Caco-2 (cell line): Measurements from ENCODE around the gene TMEM258. TPM values are rescaled to one million over a fixed set of nuclear protein-coding genes. Genes with fewer than 3 reads are reported as not detected.

Experiments
- BruUV-seq: library from RNA; stranded (reverse); fragments of 400-500 nt; replicated peaks from 2 replicates; lab custom pipeline; 2021; lab: Mats Ljungman, UMichigan
- CTCF ChIA-PET: fragments of 300-600 bp; sonication (Branson Sonifier 250); formaldehyde crosslinking; loops from one replicate; lab custom pipeline; 2022; ENCODE audit warnings: antibody characterized with exemption; lab: Charles Lee
- POLR2A ChIA-PET: fragments of 300-600 bp; sonication (Branson Sonifier 250); formaldehyde crosslinking; loops from one replicate; lab custom pipeline; 2022; ENCODE audit warnings: antibody characterized with exemption; lab: Charles Lee
- DNase-seq, 2 experiments: peaks; one replicate each; pipeline versions ENCODE4 v3.0.0 to v3.0.0-alpha.2; 2020 to 2022
- H3K27me3 ChIP-seq: replicated peaks from 2 replicates; pipeline ENCODE4 v1.6.0; 2011; ENCODE audit warnings: low read length; ENCODE audit not compliant: control insufficient read depth, insufficient read depth
- H3K36me3 ChIP-seq: 2 replicates; pipeline ENCODE4 v1.5.1; 2011; ENCODE audit warnings: low read length; ENCODE audit not compliant: control insufficient read depth, insufficient read depth
- H3K4me1 ChIP-seq: fragments of 250-450 bp; sonication (Bioruptor Pico); 2 replicates; pipeline ENCODE4 v1.5.1; 2020; ENCODE audit warnings: mild to moderate bottlenecking
- H3K4me3 ChIP-seq: 2 replicates; pipeline ENCODE4 v1.5.1; 2011; ENCODE audit warnings: low read depth, mild to moderate bottlenecking, control low read depth, low read length
- H3K9me3 ChIP-seq: fragments of 250-450 bp; sonication (Bioruptor Pico); 2 replicates; pipeline ENCODE4 v1.5.1; 2020; ENCODE audit warnings: mild to moderate bottlenecking, moderate library complexity
- H3K27ac Mint-ChIP-seq: one replicate; pipeline ENCODE4 v1.8.0; 2022; ENCODE audit warnings: mixed read lengths; ENCODE audit not compliant: unreplicated experiment
- H3K27me3 Mint-ChIP-seq: one replicate; pipeline ENCODE4 v1.8.0; 2022; ENCODE audit warnings: mixed read lengths; ENCODE audit not compliant: insufficient read depth, unreplicated experiment
- H3K36me3 Mint-ChIP-seq: one replicate; pipeline ENCODE4 v1.8.0; 2022; ENCODE audit warnings: mild to moderate bottlenecking, mixed read lengths; ENCODE audit not compliant: insufficient read depth, unreplicated experiment
- H3K4me1 Mint-ChIP-seq: one replicate; pipeline ENCODE4 v1.8.0; 2022; ENCODE audit warnings: low read depth, mixed read lengths; ENCODE audit not compliant: unreplicated experiment
- H3K4me3 Mint-ChIP-seq: one replicate; pipeline ENCODE4 v1.8.0; 2022; ENCODE audit warnings: mild to moderate bottlenecking, moderate library complexity, mixed read lengths; ENCODE audit not compliant: unreplicated experiment
- H3K9me3 Mint-ChIP-seq: one replicate; pipeline ENCODE4 v1.8.0; 2022; ENCODE audit warnings: mixed read lengths; ENCODE audit not compliant: unreplicated experiment
- intact Hi-C: fragments of 100-400 bp; cut with micrococcal nuclease; formaldehyde crosslinking; loops from one replicate; pipeline ENCODE4 v1.10.0; 2022; ENCODE audit not compliant: unreplicated experiment
- total RNA-seq: library from RNA; stranded (reverse); gene quantifications from 2 replicates; pipeline ENCODE4 v1.2.3, GENCODE V29; 2022
- TF ChIP-seq, protein P1 (sequence below), 2 experiments: fragments of 200-600 bp in 1 of 2; IDR thresholded peaks; 1 replicate in 1 of 2; 2 replicates in 1 of 2; pipeline versions ENCODE4 v1.5.1 to v1.8.0; 2011 to 2022; ENCODE audit warnings: antibody characterized with exemption in 1 of 2, control low read depth in 1 of 2, inconsistent platforms in 1 of 2, low read depth in 1 of 2, low read length in 1 of 2, mild to moderate bottlenecking in 1 of 2, moderate library complexity in 1 of 2; ENCODE audit not compliant: insufficient read depth in 1 of 2, severe bottlenecking in 1 of 2, unreplicated experiment in 1 of 2

TMEM258 gene
- total RNA-seq, 1 experiment from 2014 or later, result 197 TPM

DNA sequence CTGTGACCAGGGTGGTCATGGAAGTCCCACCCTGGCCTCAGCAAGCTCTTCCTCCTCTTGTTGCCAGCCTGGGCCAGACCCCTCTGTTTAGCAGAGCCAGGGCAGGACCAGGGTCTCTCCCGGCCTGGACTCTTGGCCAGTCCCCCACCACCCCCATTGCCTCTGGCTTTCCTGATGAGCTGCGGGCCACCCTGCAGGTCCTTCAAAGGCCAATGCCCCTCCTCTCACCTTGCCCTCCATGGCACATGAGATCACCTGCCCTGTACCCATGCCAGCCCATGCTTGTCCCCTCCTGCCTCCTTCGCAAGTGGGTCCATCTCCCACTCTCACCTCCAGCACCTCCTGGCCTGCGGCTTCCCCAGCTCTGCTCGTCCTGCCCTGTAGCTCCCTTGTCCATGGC lies 46.1 kb upstream of the TMEM258 start:
- ChIA-PET CTCF (no interaction called here), POLR2A (no interaction called here)
- H3K9me3 Mint-ChIP-seq, result no peaks in the 10 kb centered on the region
- H3K4me1 Mint-ChIP-seq, result no peaks in the 10 kb centered on the region
- no TSS peak for BruUV-seq
- TF ChIP-seq, protein P1, sequence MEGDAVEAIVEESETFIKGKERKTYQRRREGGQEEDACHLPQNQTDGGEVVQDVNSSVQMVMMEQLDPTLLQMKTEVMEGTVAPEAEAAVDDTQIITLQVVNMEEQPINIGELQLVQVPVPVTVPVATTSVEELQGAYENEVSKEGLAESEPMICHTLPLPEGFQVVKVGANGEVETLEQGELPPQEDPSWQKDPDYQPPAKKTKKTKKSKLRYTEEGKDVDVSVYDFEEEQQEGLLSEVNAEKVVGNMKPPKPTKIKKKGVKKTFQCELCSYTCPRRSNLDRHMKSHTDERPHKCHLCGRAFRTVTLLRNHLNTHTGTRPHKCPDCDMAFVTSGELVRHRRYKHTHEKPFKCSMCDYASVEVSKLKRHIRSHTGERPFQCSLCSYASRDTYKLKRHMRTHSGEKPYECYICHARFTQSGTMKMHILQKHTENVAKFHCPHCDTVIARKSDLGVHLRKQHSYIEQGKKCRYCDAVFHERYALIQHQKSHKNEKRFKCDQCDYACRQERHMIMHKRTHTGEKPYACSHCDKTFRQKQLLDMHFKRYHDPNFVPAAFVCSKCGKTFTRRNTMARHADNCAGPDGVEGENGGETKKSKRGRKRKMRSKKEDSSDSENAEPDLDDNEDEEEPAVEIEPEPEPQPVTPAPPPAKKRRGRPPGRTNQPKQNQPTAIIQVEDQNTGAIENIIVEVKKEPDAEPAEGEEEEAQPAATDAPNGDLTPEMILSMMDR (IDR thresholded peaks at IDR 0.05; ENCODE audit: insufficient read depth in 1 of 2, low read depth in 1 of 2, low read length in 1 of 2, severe bottlenecking in 1 of 2, unreplicated experiment in 1 of 2), result no peak
- Histone ChIP-seq H3K4me1 (no peaks in the 10 kb centered on the region), H3K9me3 (no peaks in the 10 kb centered on the region), H3K4me3 (no peak overlapping the region), H3K27me3 (no peaks in the 10 kb centered on the region), H3K36me3 (peaks cover 2% of the 10 kb centered on the region; the same call in 1 of the 2 replicates)
- no peaks in the 10 kb centered on the region for H3K27me3 Mint-ChIP-seq
- intact Hi-C loops, result no loop called here
- H3K27ac Mint-ChIP-seq, result no peak overlapping the region
- peaks cover 9% of the 10 kb centered on the region for H3K36me3 Mint-ChIP-seq
- H3K4me3 Mint-ChIP-seq, result no peak overlapping the region
- no peak for DNase-seq

DNA sequence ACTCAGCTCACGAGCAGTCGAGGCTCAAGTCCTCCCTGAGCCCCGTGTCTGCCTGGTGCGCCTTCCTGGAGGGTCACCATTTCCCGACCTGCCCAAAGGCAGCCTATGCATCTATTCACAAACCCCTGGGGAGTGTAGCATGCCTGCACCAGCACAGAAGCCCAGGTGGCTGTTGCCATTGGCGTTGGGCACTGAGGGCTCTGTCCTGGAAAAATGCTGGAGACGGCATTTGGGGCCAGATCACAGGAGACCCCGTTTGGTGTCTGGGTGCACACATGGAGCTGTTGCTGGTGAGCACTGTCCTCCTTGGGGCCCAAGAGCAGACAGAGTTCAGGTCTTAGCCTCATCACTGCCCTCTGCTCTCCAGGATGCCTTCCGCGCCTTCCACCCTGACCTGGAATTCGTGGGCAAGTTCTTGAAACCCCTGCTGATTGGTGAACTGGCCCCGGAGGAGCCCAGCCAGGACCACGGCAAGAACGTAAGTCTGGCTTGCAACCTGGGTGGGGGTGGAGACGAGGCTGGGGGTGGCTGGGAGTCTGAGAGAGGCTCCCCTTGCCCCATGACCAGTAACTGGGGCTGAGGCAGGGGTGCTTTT lies 45.1 kb upstream of the TMEM258 start:
- Mint-ChIP-seq H3K9me3 (no peaks in the 10 kb centered on the region), H3K4me3 (no peak overlapping the region), H3K4me1 (no peaks in the 10 kb centered on the region), H3K27me3 (no peaks in the 10 kb centered on the region), H3K36me3 (peaks cover 5% of the 10 kb centered on the region), H3K27ac (no peak overlapping the region)
- H3K27me3 ChIP-seq, result no peaks in the 10 kb centered on the region
- no peaks in the 10 kb centered on the region for H3K4me1 ChIP-seq
- H3K9me3 ChIP-seq, result no peaks in the 10 kb centered on the region
- POLR2A ChIA-PET, result no interaction called here
- no peak for DNase-seq
- H3K36me3 ChIP-seq, result peaks cover 2% of the 10 kb centered on the region; the same call in 1 of the 2 replicates
- CTCF ChIA-PET, result no interaction called here
- no peak overlapping the region for H3K4me3 ChIP-seq
- TF ChIP-seq, protein P1 (IDR thresholded peaks at IDR 0.05; ENCODE audit: insufficient read depth in 1 of 2, low read depth in 1 of 2, low read length in 1 of 2, severe bottlenecking in 1 of 2, unreplicated experiment in 1 of 2), result no peak
- no TSS peak for BruUV-seq
- intact Hi-C loops, result no loop called here

DNA sequence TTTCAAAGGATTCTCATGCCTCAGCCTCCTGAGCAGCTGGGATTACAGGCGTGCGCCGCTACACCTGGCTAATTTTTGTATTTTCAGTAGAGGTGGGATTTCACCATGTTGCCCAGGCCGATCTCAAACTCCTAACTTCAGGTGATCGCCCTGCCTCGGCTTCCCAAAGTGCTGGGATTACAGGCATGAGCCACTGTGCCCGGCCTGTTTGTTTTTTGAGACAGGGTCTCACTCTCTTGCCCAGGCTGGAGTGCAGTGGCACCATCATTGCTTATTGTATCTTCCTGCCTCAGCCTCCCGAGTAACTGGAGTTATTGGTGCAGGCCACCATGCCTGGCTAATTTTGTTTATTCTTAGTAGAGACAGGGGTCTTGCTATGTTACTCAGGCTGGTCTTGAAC lies 43.8 kb upstream of the TMEM258 start:
- DNase-seq, result no peak
- Mint-ChIP-seq H3K9me3 (no peaks in the 10 kb centered on the region), H3K27me3 (no peaks in the 10 kb centered on the region), H3K27ac (no peak overlapping the region), H3K36me3 (peaks cover 5% of the 10 kb centered on the region), H3K4me1 (no peaks in the 10 kb centered on the region), H3K4me3 (no peak overlapping the region)
- Histone ChIP-seq H3K4me3 (no peak overlapping the region), H3K9me3 (no peaks in the 10 kb centered on the region), H3K36me3 (no peaks in the 10 kb centered on the region), H3K4me1 (no peaks in the 10 kb centered on the region), H3K27me3 (no peaks in the 10 kb centered on the region)
- CTCF ChIA-PET, result no interaction called here
- POLR2A ChIA-PET, result no interaction called here
- TF ChIP-seq, protein P1 (IDR thresholded peaks at IDR 0.05; ENCODE audit: insufficient read depth in 1 of 2, low read depth in 1 of 2, low read length in 1 of 2, severe bottlenecking in 1 of 2, unreplicated experiment in 1 of 2), result no peak
- intact Hi-C loops, result no loop called here
- no TSS peak for BruUV-seq
